OCI-LY1 (cell line): ENCODE results near the gene NKAIN4.

Experiments
- EZH2 ChIP-seq: fragments of 200-600 bp; sonication (generic), shearing (Covaris generic); IDR thresholded peaks from 2 replicates; pipeline ENCODE4 v1.8.0; 2017; ENCODE audit warnings: borderline replicate concordance, mixed run types, mild to moderate bottlenecking, antibody characterized with exemption, low read length, moderate library complexity, mixed read lengths
- TF ChIP-seq, protein P1 (sequence below): fragments of 200-600 bp; sonication (generic), shearing (Covaris generic); IDR thresholded peaks from 2 replicates; pipeline ENCODE4 v1.5.1; 2017; ENCODE audit warnings: mild to moderate bottlenecking, antibody characterized with exemption, low read length, moderate library complexity, mixed read lengths

DNA sequence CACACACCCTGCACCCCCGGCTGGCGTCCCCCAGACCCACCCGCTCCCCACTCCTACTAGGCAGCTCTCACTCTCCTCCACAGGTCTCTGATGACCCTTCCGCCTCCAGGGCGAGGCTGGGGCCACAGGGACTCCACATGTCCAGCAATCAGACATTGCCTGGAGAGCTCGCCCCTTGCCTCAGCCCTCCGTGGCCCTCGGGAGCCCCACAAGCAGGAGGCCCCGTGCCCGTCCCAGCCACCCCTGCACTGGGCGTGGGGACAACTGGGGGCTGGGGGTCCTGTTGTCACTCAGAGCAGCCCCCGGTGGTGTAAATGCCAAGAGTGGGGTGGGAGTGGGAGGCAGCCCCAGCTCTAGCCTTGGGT lies 40.3 kb upstream of the NKAIN4 start:
- TF ChIP-seq, protein P1, sequence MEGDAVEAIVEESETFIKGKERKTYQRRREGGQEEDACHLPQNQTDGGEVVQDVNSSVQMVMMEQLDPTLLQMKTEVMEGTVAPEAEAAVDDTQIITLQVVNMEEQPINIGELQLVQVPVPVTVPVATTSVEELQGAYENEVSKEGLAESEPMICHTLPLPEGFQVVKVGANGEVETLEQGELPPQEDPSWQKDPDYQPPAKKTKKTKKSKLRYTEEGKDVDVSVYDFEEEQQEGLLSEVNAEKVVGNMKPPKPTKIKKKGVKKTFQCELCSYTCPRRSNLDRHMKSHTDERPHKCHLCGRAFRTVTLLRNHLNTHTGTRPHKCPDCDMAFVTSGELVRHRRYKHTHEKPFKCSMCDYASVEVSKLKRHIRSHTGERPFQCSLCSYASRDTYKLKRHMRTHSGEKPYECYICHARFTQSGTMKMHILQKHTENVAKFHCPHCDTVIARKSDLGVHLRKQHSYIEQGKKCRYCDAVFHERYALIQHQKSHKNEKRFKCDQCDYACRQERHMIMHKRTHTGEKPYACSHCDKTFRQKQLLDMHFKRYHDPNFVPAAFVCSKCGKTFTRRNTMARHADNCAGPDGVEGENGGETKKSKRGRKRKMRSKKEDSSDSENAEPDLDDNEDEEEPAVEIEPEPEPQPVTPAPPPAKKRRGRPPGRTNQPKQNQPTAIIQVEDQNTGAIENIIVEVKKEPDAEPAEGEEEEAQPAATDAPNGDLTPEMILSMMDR = no peak
- TF ChIP-seq EZH2 = no peak
